ENCODE data around the gene BICC1. TPM values are rescaled to one million over a fixed set of nuclear protein-coding genes. Genes with fewer than 3 reads are reported as not detected.

Gene BICC1
- total and polyA plus RNA-seq, 2 donors (not counting 1 experiment from before 2014, with no cell fraction given): not detected

DNA sequence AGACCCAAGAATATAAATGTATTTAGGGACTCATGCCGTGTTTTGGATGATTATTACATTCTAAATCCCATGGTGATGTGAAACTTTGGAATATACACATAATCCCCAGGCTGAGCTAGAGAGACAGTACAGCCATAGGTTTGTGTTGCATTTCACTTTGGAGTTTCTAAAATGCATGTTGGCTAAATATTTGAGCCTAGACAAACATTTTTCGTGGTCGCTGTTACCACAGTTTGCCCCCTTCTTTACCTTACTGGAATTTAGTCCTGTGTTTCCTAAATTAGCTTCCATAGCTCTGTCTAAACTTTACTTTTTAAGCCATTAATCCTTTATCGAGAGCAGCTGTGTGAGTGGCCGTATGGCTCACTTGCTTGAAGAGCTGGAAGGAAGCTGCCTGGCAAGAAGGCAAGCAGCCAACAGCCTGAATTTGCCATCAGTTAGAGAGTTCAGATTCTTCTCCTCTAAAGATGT, 192.0 kb downstream of the BICC1 start:
- Histone ChIP-seq H3K9me3 (ENCODE audit: control extremely low read depth in 1 of 3, control insufficient read depth in 2 of 3, insufficient read depth in 1 of 3, low read length in 2 of 3) (peaks cover 0 to 3% (median 0%) of the 10 kb centered on the region in 3 donors), H3K4me1 (ENCODE audit: control insufficient read depth in 2 of 2, insufficient read depth in 2 of 2, low read length in 2 of 2) (no peaks in the 10 kb centered on the region), H3K79me2 (ENCODE audit: control insufficient read depth, insufficient read depth, low read length) (no peaks in the 10 kb centered on the region), H3K27ac (ENCODE audit: low read length in 2 of 2) (no peak overlapping the region), H2AFZ (ENCODE audit: insufficient read depth, low read depth, low read length, poor library complexity, severe bottlenecking) (no peak overlapping the region), H3K4me3 (ENCODE audit: control extremely low read depth in 1 of 5, extremely low read depth in 1 of 5, insufficient read depth in 1 of 5, low read depth in 2 of 5, low read length in 4 of 5) (no peak overlapping the region), H3K9ac (ENCODE audit: low read length) (no peak overlapping the region), H3K4me2 (replicated peaks; ENCODE audit: low read depth, low read length, poor library complexity, severe bottlenecking) (no peak overlapping the region), H4K20me1 (ENCODE audit: control insufficient read depth, insufficient read depth, low read length, poor library complexity, severe bottlenecking) (no peaks in the 10 kb centered on the region), H3K27me3 (replicated peaks in 1 of 4; ENCODE audit: control extremely low read depth in 1 of 4, control insufficient read depth in 3 of 4, insufficient read depth in 4 of 4, low read length in 3 of 4) (no peaks in the 10 kb centered on the region), H3K36me3 (replicated peaks in 1 of 2; ENCODE audit: control extremely low read depth in 1 of 2, control insufficient read depth in 1 of 2, extremely low read depth in 1 of 2, insufficient read depth in 2 of 2, low read length in 1 of 2) (no peaks in the 10 kb centered on the region)
- no CpG with 5 or more reads among the region's 5 CpGs for WGBS (ENCODE audit: insufficient coverage)
- Mint-ChIP-seq H3K4me3 (no peak overlapping the region), H3K27me3 (no peaks in the 10 kb centered on the region), H3K27ac (no peak overlapping the region), H3K9me3 (ENCODE audit: insufficient read depth) (no peaks in the 10 kb centered on the region), H3K4me1 (no peaks in the 10 kb centered on the region)
- DNase-seq (no peak), ATAC-seq (ENCODE audit: low read depth) (no peak)
- no peak for TF ChIP-seq EZH2 (IDR thresholded peaks at IDR 0.05; ENCODE audit: borderline replicate concordance, insufficient read depth, low read depth, low read length, poor library complexity, severe bottlenecking)
- TF ChIP-seq CTCF (IDR thresholded peaks at IDR 0.05): no peak
- ChIA-PET CTCF (no interaction called here), POLR2A (no interaction called here)
- intact Hi-C loops (cut with micrococcal nuclease): no loop called here

GRCh38 chr10:58706836-58707235, 194.2 kb downstream of the BICC1 start:
- no peak overlapping the region for H3K4me3 Mint-ChIP-seq
- H4K20me1 ChIP-seq (ENCODE audit: control insufficient read depth, insufficient read depth, low read length, poor library complexity, severe bottlenecking): no peaks in the 10 kb centered on the region
- H3K4me1 Mint-ChIP-seq: no peaks in the 10 kb centered on the region
- no peak overlapping the region for H2AFZ ChIP-seq (ENCODE audit: insufficient read depth, low read depth, low read length, poor library complexity, severe bottlenecking)
- WGBS (ENCODE audit: insufficient coverage): no CpG with 5 or more reads among the region's 1 CpG
- DNase-seq: no peak
- H3K4me3 ChIP-seq (ENCODE audit: control extremely low read depth in 1 of 5, extremely low read depth in 1 of 5, insufficient read depth in 1 of 5, low read depth in 2 of 5, low read length in 4 of 5): no peak overlapping the region
- no peaks in the 10 kb centered on the region for H3K36me3 ChIP-seq (replicated peaks in 1 of 2; ENCODE audit: control extremely low read depth in 1 of 2, control insufficient read depth in 1 of 2, extremely low read depth in 1 of 2, insufficient read depth in 2 of 2, low read length in 1 of 2)
- no peaks in the 10 kb centered on the region for H3K9me3 Mint-ChIP-seq (ENCODE audit: insufficient read depth)
- ChIA-PET CTCF (no interaction called here), POLR2A (no interaction called here)
- no peak overlapping the region for H3K27ac ChIP-seq (ENCODE audit: low read length in 2 of 2)
- H3K27me3 ChIP-seq (replicated peaks in 1 of 4; ENCODE audit: control extremely low read depth in 1 of 4, control insufficient read depth in 3 of 4, insufficient read depth in 4 of 4, low read length in 3 of 4): no peaks in the 10 kb centered on the region
- no peak overlapping the region for H3K4me2 ChIP-seq (replicated peaks; ENCODE audit: low read depth, low read length, poor library complexity, severe bottlenecking)
- no peaks in the 10 kb centered on the region for H3K79me2 ChIP-seq (ENCODE audit: control insufficient read depth, insufficient read depth, low read length)
- intact Hi-C loops (cut with micrococcal nuclease): no loop called here
- H3K27ac Mint-ChIP-seq: no peak overlapping the region
- TF ChIP-seq CTCF (IDR thresholded peaks at IDR 0.05) (no peak), EZH2 (IDR thresholded peaks at IDR 0.05; ENCODE audit: borderline replicate concordance, insufficient read depth, low read depth, low read length, poor library complexity, severe bottlenecking) (no peak)
- H3K4me1 ChIP-seq (ENCODE audit: control insufficient read depth in 2 of 2, insufficient read depth in 2 of 2, low read length in 2 of 2): no peaks in the 10 kb centered on the region
- no peak overlapping the region for H3K9ac ChIP-seq (ENCODE audit: low read length)
- peaks cover 0 to 3% (median 0%) of the 10 kb centered on the region in 3 donors for H3K9me3 ChIP-seq (ENCODE audit: control extremely low read depth in 1 of 3, control insufficient read depth in 2 of 3, insufficient read depth in 1 of 3, low read length in 2 of 3)
- no peaks in the 10 kb centered on the region for H3K27me3 Mint-ChIP-seq
- ATAC-seq (ENCODE audit: low read depth): no peak

Data from B cell (primary cell).